OCI-LY1 (cell line): ENCODE measurements around the gene RASD2.

Experiments
- EZH2 ChIP-seq: fragments of 200-600 bp; sonication (generic), shearing (Covaris generic); IDR thresholded peaks from 2 replicates; pipeline ENCODE4 v1.8.0; 2017; ENCODE audit warnings: borderline replicate concordance, mixed run types, mild to moderate bottlenecking, antibody characterized with exemption, low read length, moderate library complexity, mixed read lengths
- TF ChIP-seq, protein P1 (sequence below): fragments of 200-600 bp; sonication (generic), shearing (Covaris generic); IDR thresholded peaks from 2 replicates; pipeline ENCODE4 v1.5.1; 2017; ENCODE audit warnings: mild to moderate bottlenecking, antibody characterized with exemption, low read length, moderate library complexity, mixed read lengths

DNA sequence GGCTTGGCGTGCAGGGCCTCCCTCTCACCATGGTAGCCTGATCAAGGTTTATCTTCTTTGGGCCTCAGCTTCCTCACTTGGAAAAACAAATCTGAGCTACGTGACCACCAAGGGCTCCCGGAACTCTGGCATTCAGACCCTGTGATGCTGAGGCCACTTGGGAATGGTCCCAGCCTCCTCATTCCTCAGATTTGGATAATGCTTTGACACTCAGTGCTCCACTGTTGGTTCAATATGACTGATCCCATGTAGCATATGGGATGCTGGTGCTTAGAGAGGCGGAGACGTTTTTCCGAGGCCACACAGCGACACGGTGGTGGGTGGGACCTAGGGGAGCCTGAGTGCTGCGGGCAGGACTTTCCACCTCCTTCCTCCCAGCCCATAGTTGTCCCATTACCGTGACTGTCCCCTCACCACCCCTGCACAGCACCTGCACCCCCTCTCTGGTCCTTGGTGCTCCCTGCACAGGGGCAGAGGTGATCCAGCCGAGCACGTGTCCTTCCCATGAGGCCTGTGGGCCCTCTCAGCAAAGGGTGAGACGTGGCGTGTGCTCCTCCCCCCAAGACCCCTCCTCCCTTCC lies 53.4 kb downstream of the RASD2 start:
- TF ChIP-seq, protein P1, sequence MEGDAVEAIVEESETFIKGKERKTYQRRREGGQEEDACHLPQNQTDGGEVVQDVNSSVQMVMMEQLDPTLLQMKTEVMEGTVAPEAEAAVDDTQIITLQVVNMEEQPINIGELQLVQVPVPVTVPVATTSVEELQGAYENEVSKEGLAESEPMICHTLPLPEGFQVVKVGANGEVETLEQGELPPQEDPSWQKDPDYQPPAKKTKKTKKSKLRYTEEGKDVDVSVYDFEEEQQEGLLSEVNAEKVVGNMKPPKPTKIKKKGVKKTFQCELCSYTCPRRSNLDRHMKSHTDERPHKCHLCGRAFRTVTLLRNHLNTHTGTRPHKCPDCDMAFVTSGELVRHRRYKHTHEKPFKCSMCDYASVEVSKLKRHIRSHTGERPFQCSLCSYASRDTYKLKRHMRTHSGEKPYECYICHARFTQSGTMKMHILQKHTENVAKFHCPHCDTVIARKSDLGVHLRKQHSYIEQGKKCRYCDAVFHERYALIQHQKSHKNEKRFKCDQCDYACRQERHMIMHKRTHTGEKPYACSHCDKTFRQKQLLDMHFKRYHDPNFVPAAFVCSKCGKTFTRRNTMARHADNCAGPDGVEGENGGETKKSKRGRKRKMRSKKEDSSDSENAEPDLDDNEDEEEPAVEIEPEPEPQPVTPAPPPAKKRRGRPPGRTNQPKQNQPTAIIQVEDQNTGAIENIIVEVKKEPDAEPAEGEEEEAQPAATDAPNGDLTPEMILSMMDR = no peak
- no peak for TF ChIP-seq EZH2
